GM12873 (cell line): ENCODE results near the gene ZC3H12C.

Source experiments
- TF ChIP-seq, protein P1 (sequence below): IDR thresholded peaks from 2 replicates; pipeline ENCODE4 v1.5.1; 2012; ENCODE audit warnings: low read depth, mild to moderate bottlenecking, moderate library complexity, low read length, control low read depth; ENCODE audit not compliant: insufficient read depth; ENCODE audit errors: missing control alignments

The ZC3H12C gene

DNA sequence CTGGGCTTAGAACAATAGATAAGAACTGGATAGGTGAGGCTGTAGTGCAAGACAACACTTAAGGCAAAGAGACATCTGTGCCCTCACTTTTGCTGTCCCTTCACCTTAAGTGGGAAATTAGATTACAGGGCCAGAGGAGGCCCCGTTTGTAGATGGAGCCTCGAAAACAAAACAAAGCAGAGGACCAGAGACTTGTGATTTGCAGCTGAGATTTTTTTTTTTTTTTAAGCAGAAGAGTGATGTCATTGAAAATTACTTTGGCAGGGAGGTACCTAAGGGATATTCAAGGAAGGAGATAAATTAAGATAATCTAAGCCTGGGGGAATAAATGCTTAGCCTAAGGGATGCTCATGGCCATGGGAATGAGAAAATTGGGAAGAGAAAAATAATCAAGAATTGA lies 31.4 kb downstream of the ZC3H12C start:
- TF ChIP-seq, protein P1, sequence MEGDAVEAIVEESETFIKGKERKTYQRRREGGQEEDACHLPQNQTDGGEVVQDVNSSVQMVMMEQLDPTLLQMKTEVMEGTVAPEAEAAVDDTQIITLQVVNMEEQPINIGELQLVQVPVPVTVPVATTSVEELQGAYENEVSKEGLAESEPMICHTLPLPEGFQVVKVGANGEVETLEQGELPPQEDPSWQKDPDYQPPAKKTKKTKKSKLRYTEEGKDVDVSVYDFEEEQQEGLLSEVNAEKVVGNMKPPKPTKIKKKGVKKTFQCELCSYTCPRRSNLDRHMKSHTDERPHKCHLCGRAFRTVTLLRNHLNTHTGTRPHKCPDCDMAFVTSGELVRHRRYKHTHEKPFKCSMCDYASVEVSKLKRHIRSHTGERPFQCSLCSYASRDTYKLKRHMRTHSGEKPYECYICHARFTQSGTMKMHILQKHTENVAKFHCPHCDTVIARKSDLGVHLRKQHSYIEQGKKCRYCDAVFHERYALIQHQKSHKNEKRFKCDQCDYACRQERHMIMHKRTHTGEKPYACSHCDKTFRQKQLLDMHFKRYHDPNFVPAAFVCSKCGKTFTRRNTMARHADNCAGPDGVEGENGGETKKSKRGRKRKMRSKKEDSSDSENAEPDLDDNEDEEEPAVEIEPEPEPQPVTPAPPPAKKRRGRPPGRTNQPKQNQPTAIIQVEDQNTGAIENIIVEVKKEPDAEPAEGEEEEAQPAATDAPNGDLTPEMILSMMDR: no peak

DNA sequence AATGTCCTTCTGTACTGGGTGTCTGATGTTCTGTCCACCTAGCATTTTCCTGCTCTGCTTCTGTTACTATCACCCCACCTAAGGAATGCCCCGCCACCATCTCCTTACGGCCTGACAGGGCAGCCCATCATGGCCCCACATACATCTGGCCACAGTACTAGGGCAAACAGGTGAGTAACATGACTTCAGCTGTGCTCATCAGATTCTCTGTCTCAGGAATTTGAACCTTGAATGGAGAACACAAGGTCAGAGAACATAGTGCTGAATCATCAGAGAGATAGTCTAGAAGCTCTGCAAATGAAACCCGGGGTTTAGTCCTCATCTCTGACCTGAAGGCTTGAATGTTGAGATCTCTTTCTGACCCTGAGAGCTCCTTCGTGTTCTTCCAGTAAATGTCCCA lies 32.4 kb downstream of the ZC3H12C start:
- TF ChIP-seq, protein P1: no peak

DNA sequence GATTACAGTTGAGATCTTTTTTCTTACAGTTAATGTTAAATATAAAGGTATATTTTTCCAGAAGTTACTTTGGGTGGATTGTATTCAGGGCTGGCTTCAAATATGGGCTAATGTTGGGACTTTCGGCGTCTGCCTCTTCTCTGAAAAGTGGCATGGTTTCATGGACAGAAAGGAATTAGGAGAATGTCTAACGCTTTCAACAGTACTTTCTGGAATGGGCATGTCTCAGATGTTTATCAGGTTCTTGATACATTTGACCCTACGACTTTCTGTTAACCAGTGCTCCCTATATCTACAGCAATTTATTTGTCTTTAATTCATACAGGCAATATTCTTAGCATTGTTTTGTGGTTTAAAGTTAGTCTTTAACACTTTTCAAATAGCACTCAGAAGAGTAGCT lies 33.7 kb downstream of the ZC3H12C start:
- TF ChIP-seq, protein P1: no peak

GRCh38 chr11:110128161-110128560 lies 35.0 kb downstream of the ZC3H12C start:
- TF ChIP-seq, protein P1: no peak

- TF ChIP-seq, protein P1: no peak
These were observed 37.5 kb downstream of the ZC3H12C start for GRCh38 chr11:110130642-110131238.

GRCh38 chr11:110131386-110132123 lies 38.4 kb downstream of the ZC3H12C start:
- TF ChIP-seq, protein P1: no peak

DNA sequence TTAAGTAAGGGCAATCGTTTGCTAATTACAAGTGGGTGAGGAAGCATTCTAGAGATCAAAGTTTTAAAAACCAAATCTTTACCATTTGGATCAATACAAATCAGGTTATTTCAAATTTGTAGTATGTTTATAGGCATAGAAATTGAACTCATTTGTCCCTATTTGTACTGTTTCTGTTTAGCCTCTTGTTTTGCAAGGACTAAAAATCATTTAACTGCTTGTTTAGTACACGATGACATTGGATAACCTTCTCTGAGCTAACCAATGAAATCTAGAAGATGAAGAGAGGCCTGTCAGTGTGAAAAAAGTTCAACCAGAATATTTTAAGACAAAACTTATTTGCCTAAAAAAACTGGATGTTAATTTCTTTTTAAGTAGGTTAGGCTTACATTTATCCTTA lies 40.0 kb downstream of the ZC3H12C start:
- TF ChIP-seq, protein P1: no peak
